HG03521 (cell line): Measurements from ENCODE around the gene ZNF830.
"Not testable (repeated sequence)": the region's sequence is repeated elsewhere in the genome, so short reads cannot be mapped to it uniquely, and the experiment has no call there.

Source experiments
- ATAC-seq: cut with Tn5 transposase; IDR thresholded peaks from one replicate; pipeline ENCODE4 v1.9.1; 2021; ENCODE audit warnings: mild to moderate bottlenecking, moderate library complexity; ENCODE audit not compliant: unreplicated experiment

The ZNF830 gene

DNA sequence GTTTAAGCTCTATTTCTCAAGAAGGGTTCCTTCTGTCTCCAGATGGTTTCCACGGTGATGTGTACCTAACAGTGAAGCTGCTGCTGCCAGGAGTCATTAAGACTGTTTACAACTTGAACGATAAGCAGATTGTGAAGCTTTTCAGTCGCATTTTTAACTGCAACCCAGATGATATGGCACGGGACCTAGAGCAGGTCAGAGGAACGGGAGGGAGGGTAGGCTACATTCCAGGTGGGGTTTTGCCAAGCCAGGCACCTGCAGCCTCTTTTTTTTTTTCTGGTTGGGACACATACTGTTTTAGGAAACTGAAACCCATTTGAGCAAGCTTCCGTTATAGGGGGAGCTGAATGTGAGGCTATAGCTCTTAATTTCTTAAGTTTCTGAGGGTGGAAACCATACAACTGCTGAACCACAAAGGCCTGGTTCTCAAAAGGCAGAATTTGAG lies 29.6 kb downstream of the ZNF830 start:
- no peak for ATAC-seq

DNA sequence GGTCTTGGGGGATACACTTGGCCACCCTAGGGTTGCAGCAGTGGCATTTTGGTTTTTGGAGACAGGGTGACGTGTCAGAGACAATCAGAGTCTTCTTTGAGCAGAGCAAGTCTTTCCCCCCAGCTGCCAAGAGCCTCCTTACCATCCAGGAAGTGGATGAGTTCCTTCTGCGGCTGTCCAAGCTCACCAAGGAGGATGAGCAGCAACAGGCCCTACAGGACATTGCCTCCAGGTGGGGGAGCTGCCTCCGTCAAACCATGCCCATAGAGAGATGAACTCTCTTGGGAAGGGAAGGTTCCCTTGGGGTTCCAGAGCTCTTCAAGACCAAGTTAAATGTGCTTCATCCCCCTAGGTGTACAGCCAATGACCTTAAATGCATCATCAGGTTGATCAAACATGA lies 30.3 kb downstream of the ZNF830 start:
- no peak for ATAC-seq

DNA sequence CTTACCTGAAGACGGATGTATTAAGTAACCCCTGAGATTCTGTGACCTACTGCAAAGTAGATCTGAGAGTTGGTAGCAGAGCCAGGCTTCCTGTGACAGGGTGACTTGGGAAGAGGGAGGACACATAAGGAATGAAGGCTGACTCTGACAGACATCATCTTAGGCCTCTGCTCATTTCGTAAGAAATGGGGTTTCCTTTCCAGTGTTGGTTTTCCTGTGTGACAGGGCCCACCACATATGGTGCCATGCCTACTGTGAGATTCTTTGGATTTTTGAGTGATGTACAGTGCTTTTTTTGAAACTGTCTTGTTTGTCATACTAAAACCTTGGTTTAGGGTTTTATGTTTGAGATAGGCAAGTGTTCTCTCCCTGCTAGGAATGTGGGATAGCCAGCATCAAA lies 31.7 kb downstream of the ZNF830 start:
- ATAC-seq, result no peak

DNA sequence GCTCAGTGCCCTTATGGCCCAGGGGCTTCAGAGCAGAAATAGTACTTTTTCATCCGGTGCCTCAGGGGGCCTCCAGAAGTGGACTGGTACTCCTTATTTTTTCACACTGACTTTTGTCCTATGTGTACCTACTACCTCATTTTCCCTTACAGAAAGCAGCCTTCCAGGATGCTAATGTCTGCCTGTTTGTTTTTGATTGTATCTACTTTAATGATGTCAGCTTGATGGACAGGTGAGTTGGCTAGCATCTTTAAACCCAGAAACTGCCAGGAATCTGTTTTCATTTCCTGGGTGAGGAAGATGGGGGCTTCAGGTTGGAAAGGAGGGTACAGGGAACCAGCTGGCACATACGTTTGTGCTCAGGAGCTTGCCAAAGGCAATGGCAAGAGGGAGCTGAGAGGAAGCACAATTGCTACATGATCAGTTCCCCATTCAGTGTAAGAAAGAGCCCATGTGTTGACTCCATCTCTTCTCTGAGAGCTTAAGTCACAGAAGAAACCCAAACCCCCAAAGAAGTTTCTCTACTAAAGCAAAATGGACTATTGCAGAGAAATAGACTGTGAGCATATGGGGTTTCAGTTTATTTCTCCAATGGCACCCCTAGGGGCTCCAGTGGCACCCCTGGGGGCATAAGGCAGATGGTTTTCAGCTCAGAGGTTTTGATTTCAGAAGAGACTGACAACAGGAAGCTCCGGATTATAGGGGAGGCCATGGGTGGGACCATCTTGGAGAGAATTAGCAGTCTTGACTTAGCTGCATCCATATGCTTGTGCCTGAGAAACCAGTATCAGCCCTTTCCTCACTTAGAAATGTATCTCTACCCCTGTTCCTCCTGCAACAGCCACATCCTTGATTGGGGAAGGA lies 35.3 kb downstream of the ZNF830 start:
- no peak for ATAC-seq

DNA sequence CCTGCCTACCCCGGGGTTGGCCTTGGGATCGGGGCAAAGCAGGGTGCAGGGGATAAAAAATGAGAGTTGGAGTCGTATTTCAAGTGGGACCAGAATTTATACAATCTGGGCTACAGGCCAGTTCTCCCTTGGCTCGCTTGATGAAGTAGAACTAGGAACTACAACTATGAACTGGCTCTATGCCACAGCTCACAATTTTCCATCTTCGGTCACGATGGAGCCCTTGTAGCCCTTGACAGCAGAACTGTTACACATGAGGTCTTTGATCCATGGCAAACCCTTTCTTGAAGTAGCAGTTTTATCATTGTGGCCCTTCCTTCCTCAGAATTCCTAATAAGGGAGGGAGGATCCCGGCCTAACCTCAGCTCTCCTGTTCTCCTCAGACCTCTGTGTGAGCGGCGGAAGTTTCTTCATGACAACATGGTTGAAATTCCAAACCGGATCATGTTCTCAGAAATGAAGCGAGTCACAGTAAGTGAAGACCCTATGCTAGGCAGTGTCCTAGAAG lies 36.1 kb downstream of the ZNF830 start:
- no peak for ATAC-seq

DNA sequence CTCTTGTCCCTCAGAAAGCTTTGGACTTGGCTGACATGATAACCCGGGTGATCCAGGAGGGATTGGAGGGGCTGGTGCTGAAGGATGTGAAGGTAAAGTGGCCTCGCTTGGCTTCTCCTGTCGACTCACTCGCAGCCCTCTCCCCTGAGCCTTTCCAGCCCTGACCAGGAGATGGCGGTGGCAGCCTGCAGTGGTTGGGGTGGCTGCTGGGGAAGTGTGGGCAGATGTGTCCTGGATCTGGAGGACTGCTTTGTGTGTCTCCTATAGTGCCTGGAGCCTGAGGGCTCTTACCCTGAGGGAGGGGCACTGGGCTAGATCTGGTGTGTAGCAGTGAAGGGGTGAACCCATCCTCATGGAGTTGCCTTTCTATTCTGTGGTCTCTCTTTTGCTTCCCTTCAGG lies 36.9 kb downstream of the ZNF830 start:
- no peak for ATAC-seq

DNA sequence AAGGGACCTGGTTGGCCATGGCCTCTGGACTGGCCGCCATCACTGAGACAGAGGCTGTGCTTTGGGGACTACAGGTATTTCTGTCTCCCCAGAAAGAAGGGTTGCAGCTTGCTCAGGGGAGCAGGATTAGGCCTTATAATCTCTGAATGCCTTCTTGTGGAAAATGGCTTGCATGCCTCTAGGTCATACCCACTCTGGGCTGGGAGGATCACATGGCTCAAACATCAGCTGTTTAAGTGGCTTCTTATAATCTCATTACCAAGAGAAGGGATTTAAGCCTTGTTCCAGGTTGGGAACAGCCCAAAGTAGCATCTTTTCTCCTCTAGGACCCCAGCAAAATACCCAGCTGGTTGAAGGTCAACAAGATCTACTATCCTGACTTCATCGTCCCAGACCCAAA lies 38.1 kb downstream of the ZNF830 start:
- ATAC-seq, result no peak

DNA sequence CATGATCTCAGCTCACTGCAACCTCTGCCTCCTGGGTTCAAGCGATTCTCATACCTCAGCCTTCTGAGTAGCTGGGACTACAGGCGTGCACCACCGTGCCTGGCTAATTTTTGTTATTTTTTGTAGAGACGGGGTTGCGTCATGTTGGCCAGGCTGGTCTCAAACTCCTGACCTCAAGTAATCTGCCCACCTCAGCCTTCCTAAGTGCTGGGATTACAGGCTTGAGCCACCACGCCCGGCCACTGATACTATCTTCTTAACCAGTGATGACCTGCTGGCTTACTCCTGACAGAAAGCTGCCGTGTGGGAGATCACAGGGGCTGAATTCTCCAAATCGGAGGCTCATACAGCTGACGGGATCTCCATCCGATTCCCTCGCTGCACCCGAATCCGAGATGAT lies 39.6 kb downstream of the ZNF830 start:
- not testable (repeated sequence) for ATAC-seq

DNA sequence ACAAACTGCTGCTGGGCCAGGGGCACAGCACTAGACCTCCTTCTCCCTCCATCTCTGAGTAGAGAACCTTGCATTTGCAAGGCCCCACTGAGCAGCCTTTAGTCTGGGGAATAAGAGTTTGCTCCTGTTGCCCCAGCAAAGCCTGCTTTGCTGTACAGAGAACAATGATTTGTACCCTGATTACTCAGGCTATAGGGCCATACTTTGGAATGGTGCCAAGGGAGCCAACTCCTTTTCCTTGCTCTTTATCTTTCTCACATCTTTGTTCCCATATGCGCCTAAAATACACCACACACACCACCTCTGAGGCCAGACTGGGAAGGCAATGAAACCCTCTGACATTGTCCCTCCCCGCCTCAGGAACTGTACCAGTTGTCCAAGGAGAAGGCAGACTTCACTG lies 40.2 kb downstream of the ZNF830 start:
- no peak for ATAC-seq

DNA sequence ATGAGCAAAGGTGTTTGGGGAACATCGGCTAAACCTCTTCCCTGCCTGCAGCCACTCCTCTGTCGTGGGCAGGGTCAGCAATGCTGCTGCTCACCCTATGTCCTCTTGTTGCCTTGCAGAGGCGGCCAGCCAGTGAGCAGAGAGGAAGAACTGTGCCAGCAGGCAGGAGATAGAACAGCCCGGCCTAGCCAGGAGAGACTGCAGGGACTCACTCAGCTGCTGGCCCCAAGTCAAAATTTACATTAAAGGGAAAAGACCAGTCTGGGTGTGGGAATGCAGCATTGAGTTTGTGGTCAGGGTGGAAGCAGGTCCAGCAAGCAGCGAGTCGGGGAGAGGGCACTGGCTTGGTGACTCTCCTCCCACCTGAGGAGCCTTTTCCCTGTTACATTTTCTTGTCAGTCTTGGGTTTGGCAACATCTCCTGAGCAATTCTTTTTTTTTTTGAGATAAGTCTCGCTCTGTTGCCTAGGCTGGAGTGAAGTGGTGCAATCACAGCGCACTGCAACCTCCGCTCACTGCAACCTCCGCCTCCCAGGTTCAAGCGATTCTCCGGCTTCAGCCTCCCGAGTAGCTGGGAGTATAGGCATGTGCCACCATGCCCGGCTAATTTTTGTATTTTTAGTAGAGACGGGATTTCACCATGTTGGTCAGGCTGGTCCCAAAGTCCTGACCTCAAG lies 41.7 kb downstream of the ZNF830 start:
- ATAC-seq, result no peak

DNA sequence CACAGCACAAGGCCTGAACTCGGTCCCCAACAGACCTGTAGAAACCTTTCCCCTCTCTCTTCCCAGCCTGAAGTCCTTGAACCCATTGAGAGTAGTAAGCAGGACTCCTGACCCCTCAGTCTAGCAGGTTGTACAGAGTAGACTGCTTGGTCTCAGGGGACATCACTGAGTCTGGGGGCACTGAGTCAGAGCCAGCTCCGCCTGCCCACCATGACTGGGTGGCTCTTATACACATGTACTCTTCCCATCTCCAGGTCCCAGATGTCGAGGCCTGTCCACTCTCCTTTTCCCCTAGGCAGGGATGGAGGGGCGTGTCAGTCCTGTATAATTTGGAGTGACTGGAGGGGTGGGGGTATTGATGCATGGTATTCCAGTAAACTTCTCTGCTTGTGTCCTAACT lies 42.4 kb downstream of the ZNF830 start:
- no peak for ATAC-seq

DNA sequence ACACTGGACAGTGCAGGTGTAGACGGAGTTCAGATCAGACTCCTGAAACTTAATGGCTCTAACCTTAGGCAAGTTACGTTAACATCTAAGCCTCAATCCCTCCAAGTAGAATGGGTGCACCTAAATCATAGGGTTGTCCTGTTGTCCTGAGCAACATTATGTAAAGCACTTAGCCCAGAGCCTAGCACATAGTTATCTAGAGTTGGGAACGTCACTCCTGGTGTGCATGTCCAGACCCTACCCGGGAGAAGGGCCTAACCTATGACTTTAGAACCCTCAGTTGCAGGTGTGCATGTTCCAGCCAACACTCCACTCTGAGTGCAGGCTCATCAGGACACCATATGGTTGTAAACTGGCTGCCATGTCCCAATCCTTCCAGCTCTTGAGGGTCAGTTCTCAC lies 45.0 kb downstream of the ZNF830 start:
- no peak for ATAC-seq

DNA sequence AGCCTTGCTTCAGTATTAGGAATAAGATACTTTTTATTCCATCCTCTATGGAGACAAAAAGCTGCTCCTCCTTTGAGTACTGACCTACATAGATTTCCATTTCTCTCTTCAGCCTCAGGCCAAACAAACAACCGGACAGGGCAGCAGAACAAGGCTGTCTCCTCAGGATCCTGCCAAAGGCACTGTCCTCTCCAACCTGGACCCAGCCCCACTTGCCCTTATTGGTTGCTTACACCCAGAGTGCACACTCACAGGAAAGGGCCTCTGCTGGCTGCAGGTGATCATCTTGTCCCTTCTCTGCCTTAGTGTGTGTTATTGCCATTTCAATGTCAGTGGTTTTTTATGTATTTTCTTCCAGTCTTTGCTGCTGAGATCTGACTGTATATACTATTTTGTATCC lies 45.6 kb downstream of the ZNF830 start:
- no peak for ATAC-seq

DNA sequence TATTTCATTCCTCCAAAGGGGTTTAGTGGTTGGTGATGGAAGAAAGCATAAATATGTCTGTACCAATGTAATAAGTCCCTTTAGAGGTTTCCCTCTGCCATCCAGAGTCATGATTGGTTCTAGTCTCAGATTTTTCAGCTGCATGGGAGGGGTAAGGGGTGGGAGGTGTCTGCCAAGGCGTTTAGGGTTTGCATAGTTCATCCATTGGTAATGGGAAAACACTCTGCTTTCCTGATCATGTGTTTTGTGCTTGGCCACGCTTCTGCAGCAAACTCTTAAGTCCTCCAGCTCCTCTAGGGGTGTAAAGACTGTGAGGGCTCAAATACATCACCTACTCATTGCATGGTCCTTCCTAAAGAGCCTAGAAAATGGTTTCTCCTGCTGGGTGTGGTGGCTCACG lies 48.8 kb downstream of the ZNF830 start:
- ATAC-seq, result no peak

DNA sequence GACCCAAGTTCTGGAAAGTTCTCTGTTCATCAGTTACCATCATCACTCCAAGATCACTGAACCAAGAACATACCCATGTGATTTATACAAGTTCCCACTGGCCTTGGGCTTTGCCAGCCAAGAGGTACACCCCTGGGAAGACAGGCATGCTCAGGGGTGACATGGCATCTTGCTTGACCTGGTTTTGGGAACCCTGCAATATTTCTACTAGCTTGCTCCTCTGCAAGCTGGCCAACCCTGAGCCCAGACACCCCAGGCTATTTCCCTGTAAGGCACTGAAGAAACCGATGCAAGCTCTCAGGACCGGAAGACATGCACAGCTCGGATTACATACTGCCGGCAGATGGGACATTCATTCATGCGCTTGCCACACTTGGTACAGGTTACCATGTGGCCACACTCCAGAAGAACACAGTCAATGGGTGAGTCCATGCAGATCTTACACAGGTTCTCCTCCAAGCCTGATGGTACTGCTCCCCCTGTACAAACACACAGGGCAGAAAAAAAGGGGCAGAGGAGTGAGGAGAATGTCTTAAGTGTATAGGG lies 50.4 kb downstream of the ZNF830 start:
- no peak for ATAC-seq
